ENCODE results near the gene SLC39A12. TPM values are rescaled to one million over a fixed set of nuclear protein-coding genes. Genes with fewer than 3 reads are reported as not detected.

SLC39A12 gene
- total RNA-seq, 4 donors from 2014 or later: not detected

- Histone ChIP-seq H3K9me3 (peaks cover 0 to 5% (median 0%) of the 10 kb centered on the region in 4 donors), H3K36me3 (no peaks in the 10 kb centered on the region), H3K4me1 (no peaks in the 10 kb centered on the region), H3K27me3 (no peaks in the 10 kb centered on the region), H3K4me3 (no peak overlapping the region), H3K27ac (no peak overlapping the region)
- TF ChIP-seq POLR2A (IDR thresholded peaks at IDR 0.05): no peak
- TF ChIP-seq CTCF (IDR thresholded peaks at IDR 0.05): no peak
- TF ChIP-seq EP300 (IDR thresholded peaks at IDR 0.05): no peak
- DNase-seq (ENCODE audit: low spot score in 2 of 2): no peak
- 61% methylated on average over 2 of the region's 2 CpGs for WGBS, 2 donors
These were observed 119.9 kb downstream of the SLC39A12 start for GRCh38 chr10:18071591-18071990.

DNA sequence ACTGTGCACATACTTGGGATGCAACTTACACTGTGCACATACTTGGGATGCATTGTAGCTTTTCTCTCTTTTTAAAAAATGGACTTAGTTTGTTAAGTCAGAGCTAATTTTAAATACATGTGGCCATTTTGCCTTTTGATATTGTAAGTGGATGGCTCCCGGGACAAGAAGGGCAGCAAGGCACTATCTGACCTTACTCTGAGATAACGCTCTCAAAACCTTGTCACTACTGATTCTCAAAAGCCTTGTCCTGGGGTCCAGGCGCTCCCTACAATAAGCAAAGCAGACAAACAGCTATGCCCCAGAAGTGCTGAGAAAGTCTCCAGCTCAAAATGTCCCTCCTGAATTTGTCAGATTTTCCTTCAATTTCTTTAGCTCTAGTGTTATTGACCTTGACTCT is 121.6 kb downstream of the SLC39A12 start:
- TF ChIP-seq EP300 (IDR thresholded peaks at IDR 0.05): no peak
- TF ChIP-seq CTCF (IDR thresholded peaks at IDR 0.05): no peak
- TF ChIP-seq POLR2A (IDR thresholded peaks at IDR 0.05): no peak
- Histone ChIP-seq H3K27ac (no peak overlapping the region), H3K9me3 (peaks cover 0 to 5% (median 0%) of the 10 kb centered on the region in 4 donors), H3K36me3 (no peaks in the 10 kb centered on the region), H3K4me3 (no peak overlapping the region), H3K4me1 (no peaks in the 10 kb centered on the region), H3K27me3 (no peaks in the 10 kb centered on the region)
- WGBS, 2 donors: 91 to 94% methylated on average over 3 of the region's 3 CpGs
- DNase-seq (ENCODE audit: low spot score in 2 of 2): no peak

DNA sequence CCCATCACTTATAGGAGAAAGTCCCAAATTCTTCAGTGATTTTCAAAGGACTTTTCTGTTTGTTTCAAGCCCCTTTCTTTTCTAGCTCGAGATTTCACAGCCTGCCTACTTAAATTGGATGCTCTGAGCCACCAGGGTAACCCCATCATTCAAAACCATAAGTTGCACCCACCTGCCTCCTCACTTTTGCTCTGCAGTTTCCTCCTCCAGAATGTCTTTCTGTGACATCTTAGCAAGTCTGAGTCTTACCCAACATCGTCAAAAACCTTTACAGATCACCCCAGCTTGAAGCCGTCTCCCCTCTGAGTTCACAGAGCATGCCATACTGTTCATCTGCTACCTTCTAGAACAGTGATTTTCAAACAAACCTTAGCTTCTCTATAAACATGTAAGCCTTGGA is 124.2 kb downstream of the SLC39A12 start:
- TF ChIP-seq EP300 (IDR thresholded peaks at IDR 0.05) (no peak), POLR2A (IDR thresholded peaks at IDR 0.05) (no peak), CTCF (IDR thresholded peaks at IDR 0.05) (no peak)
- 71 to 80% methylated on average over 3 of the region's 3 CpGs for WGBS, 2 donors
- Histone ChIP-seq H3K36me3 (no peaks in the 10 kb centered on the region), H3K27me3 (no peaks in the 10 kb centered on the region), H3K9me3 (no peaks in the 10 kb centered on the region), H3K4me3 (no peak overlapping the region), H3K4me1 (no peaks in the 10 kb centered on the region), H3K27ac (no peak overlapping the region)
- no peak for DNase-seq (ENCODE audit: low spot score in 2 of 2)

DNA sequence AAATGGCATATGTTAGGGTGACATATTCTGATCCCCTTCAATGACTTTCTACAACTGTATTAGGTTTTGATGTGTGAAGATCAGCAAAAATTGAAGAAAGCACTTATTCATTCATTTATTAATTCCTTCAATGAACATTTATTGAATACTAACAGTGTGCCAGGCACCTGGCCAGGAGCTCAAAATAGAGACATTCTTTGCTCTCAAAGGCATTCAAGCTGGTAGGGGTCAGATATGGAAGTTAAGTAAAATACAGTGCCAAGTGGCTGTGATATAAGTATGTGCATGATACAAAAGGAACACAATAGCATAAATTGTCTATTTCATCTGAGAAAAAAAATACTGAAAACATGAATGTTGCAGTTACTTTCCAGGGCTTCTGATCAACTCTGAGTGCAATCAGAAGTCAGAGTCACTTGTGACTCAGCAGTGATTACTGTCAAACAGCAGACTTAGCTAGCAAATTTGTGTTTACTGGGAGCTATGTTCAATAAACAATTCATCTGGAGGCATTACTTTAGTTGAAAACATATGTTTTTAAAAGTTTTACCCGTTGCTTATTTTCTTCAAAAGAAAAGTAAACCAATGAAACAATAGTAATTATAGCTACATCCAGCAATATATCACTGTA is 128.1 kb downstream of the SLC39A12 start:
- H3K27me3 ChIP-seq: no peaks in the 10 kb centered on the region
- WGBS, 2 donors: 45 to 46% methylated on average over 1 of the region's 1 CpG
- no peaks in the 10 kb centered on the region for H3K4me1 ChIP-seq
- no peak overlapping the region for H3K27ac ChIP-seq
- H3K36me3 ChIP-seq: no peaks in the 10 kb centered on the region
- no peak for DNase-seq (ENCODE audit: low spot score in 2 of 2)
- no peak overlapping the region for H3K4me3 ChIP-seq
- TF ChIP-seq POLR2A (IDR thresholded peaks at IDR 0.05): no peak
- TF ChIP-seq CTCF (IDR thresholded peaks at IDR 0.05): no peak
- TF ChIP-seq EP300 (IDR thresholded peaks at IDR 0.05): no peak
- H3K9me3 ChIP-seq: no peaks in the 10 kb centered on the region

DNA sequence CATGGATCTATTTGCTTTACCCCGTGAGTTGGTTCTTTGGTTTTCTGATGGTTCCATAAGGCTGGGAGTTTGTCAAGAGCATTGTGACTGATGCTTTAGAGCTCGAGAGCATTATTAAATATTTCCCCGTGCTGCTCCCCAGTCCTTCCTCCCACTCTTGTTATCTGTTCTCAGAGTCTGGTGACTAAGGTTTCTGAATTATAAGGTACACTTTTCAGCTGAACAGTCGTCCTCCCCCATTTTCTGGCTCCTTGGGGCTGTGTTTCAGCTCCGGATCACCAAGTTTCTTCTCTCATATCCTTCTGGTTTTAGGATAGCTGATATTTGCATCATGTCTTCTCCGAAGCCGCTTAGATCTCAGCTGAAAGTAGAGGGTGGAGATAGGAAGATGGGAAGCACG is 130.7 kb downstream of the SLC39A12 start:
- no peak for DNase-seq (ENCODE audit: low spot score in 2 of 2)
- Histone ChIP-seq H3K27ac (no peak overlapping the region), H3K4me3 (no peak overlapping the region), H3K4me1 (no peaks in the 10 kb centered on the region), H3K9me3 (no peaks in the 10 kb centered on the region), H3K27me3 (no peaks in the 10 kb centered on the region), H3K36me3 (no peaks in the 10 kb centered on the region)
- 80 to 85% methylated on average over 8 of the region's 8 CpGs for WGBS, 2 donors
- no peak for TF ChIP-seq EP300 (IDR thresholded peaks at IDR 0.05)
- TF ChIP-seq CTCF (IDR thresholded peaks at IDR 0.05): no peak
- TF ChIP-seq POLR2A (IDR thresholded peaks at IDR 0.05): no peak
